HepG2 (cell line): Measurements from ENCODE around the gene RNF10. TPM values are rescaled to one million over a fixed set of nuclear protein-coding genes. Genes with fewer than 3 reads are reported as not detected.
A peak's percentile ranks its signal among the peaks of the same experiment; 100 is the strongest.

Experiments used
- NCOR1 ChIP-seq: fragments of 200-600 bp; sonication (generic); IDR thresholded peaks from 2 replicates; pipeline ENCODE4 v1.7.0; 2017; ENCODE audit warnings: antibody characterized with exemption, low read length, borderline replicate concordance
- POLR2A ChIP-seq, 2 experiments: IDR thresholded peaks; 2 replicates each; pipeline ENCODE4 v1.6.1; 2011; ENCODE audit warnings: low read depth in 2 of 2, low read length in 2 of 2, mild to moderate bottlenecking in 1 of 2, moderate library complexity in 1 of 2; ENCODE audit not compliant: insufficient read depth in 1 of 2
- REXO4 ChIP-seq: sonication (generic); formaldehyde crosslinking; IDR thresholded peaks from 2 replicates; pipeline ENCODE4 v1.8.0; 2022; ENCODE audit warnings: missing genetic modification reagents, mild to moderate bottlenecking, borderline replicate concordance
- ZIK1 ChIP-seq: sonication (generic); formaldehyde crosslinking; IDR thresholded peaks from 2 replicates; pipeline ENCODE4 v1.5.0; 2020; ENCODE audit warnings: mild to moderate bottlenecking, low read depth, missing genetic modification reagents, borderline replicate concordance
- ZNF274 ChIP-seq: sonication (generic); formaldehyde crosslinking; IDR thresholded peaks from 2 replicates; pipeline ENCODE4 v1.5.1; 2020; ENCODE audit warnings: mild to moderate bottlenecking, missing genetic modification reagents
- ZNF501 ChIP-seq: sonication (generic); formaldehyde crosslinking; IDR thresholded peaks from 2 replicates; pipeline ENCODE4 v1.5.1; 2020; ENCODE audit warnings: mild to moderate bottlenecking, moderate library complexity, missing genetic modification reagents
- ZNF775 ChIP-seq: sonication (generic); formaldehyde crosslinking; IDR thresholded peaks from 2 replicates; pipeline ENCODE4 v1.4.0; 2020; ENCODE audit warnings: missing genetic modification reagents, mild to moderate bottlenecking, moderate library complexity, borderline replicate concordance
- ZNF777 ChIP-seq: sonication (generic); formaldehyde crosslinking; IDR thresholded peaks from 2 replicates; pipeline ENCODE4 v1.4.0; 2020; ENCODE audit warnings: missing genetic modification reagents
- polyA plus RNA-seq, 8 experiments: library from polyadenylated mRNA; depleted of rRNA in 3 of 8; stranded (reverse) in 7 of 8; unstranded in 1 of 8; fragments of >200 nt; fragmentation: Illumina TruSeq in 4 of 8; extraction: Trizol in 4 of 8; gene quantifications; 2 replicates each; pipeline versions ENCODE4 v1.2.1 to v1.2.3, GENCODE V29; 2011 to 2016; ENCODE audit warnings: low read depth in 4 of 8, missing spikeins in 1 of 8, mixed read lengths in 1 of 8; ENCODE audit not compliant: insufficient read depth in 1 of 8
- total RNA-seq, 5 experiments: library from RNA; depleted of rRNA; stranded (reverse); fragments of >200 nt; fragmentation: Illumina TruSeq; extraction: Trizol; gene quantifications; 2 replicates each; pipeline ENCODE4 v1.2.3, GENCODE V29; 2016; ENCODE audit warnings: low read depth in 1 of 5
- TF ChIP-seq, protein P1 (sequence below): sonication (generic); formaldehyde crosslinking; IDR thresholded peaks from 2 replicates; pipeline ENCODE4 v1.4.0; 2020; ENCODE audit warnings: missing genetic modification reagents
- TF ChIP-seq, protein P2 (sequence below): sonication (generic); formaldehyde crosslinking; IDR thresholded peaks from 2 replicates; pipeline ENCODE4 v1.4.0; 2020; ENCODE audit warnings: mild to moderate bottlenecking, missing genetic modification reagents
- TF ChIP-seq, protein P3 (sequence below): sonication (generic); formaldehyde crosslinking; conservative IDR thresholded peaks from 2 replicates; pipeline ENCODE4 v1.4.0; 2020; ENCODE audit warnings: mild to moderate bottlenecking, missing genetic modification reagents, moderate library complexity
- TF ChIP-seq, protein P4 (sequence below): sonication (generic); formaldehyde crosslinking; IDR thresholded peaks from 2 replicates; pipeline ENCODE4 v1.5.1; 2020; ENCODE audit warnings: mild to moderate bottlenecking, missing genetic modification reagents, moderate library complexity
- TF ChIP-seq, protein P5 (sequence below): sonication (generic); formaldehyde crosslinking; IDR thresholded peaks from 2 replicates; pipeline ENCODE4 v1.8.1; 2023; ENCODE audit warnings: mild to moderate bottlenecking, inconsistent platforms, moderate library complexity, missing genetic modification reagents, borderline replicate concordance

Gene RNF10
- total and polyA plus RNA-seq, 2 of the 13 experiments (the other 11 are each of a cell fraction or from before 2014, with no cell fraction given) = 62.5 to 88.0 TPM

DNA sequence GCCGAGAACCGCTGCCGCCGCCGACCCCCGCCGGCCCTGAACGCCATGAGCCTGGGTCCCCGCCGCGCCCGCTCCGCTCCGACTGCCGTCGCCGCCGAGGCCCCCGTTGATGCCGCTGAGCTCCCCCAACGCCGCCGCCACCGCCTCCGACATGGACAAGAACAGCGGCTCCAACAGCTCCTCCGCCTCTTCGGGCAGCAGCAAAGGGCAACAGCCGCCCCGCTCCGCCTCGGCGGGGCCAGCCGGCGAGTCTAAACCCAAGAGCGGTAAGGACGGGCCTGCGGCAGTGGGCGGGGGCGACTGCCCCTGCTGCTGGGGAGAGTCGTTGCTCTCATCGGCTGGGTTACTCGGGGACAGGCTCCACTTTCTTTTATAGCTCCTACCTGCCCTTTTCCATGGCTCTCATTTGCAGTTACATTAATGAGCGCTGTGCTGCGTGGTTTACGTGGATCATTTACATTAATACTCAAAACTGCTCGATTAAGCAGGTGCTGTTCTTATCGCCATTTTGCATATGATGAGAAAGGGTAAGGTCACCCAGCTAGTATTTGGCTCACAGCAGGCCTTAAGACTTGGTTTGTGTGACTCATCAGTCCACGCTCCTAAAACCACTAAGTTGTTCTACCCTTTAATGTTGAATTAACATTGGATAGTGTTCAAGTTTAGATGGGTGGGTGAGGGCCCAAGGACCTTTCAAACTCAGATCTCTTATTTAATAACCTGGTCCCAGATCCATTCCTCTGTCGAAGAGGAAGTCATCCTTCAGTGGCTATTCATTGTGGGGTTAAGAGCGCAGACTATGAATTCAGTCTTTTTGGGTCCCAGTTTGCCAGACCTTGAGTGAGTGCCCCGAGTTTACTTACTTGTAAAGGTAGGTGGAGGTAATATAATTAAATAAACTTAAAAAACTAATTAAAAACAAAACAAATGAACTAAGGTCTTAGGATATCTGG, 823 bp downstream of the RNF10 start (continued):
- TF ChIP-seq, protein P1, sequence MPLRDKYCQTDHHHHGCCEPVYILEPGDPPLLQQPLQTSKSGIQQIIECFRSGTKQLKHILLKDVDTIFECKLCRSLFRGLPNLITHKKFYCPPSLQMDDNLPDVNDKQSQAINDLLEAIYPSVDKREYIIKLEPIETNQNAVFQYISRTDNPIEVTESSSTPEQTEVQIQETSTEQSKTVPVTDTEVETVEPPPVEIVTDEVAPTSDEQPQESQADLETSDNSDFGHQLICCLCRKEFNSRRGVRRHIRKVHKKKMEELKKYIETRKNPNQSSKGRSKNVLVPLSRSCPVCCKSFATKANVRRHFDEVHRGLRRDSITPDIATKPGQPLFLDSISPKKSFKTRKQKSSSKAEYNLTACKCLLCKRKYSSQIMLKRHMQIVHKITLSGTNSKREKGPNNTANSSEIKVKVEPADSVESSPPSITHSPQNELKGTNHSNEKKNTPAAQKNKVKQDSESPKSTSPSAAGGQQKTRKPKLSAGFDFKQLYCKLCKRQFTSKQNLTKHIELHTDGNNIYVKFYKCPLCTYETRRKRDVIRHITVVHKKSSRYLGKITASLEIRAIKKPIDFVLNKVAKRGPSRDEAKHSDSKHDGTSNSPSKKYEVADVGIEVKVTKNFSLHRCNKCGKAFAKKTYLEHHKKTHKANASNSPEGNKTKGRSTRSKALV (CRISPR knock-in tag) = no peak
- TF ChIP-seq ZNF775 (CRISPR knock-in tag) (no peak), ZNF501 (CRISPR knock-in tag) (peak; percentile 52; the same call in 1 of the 2 replicates), NCOR1 (no peak), POLR2A (IDR thresholded peaks at IDR 0.05; ENCODE audit: insufficient read depth in 1 of 2, low read depth in 2 of 2, low read length in 2 of 2) (no peak), ZNF777 (peak; percentile 25; the same call in 1 of the 2 replicates), REXO4 (CRISPR knock-in tag) (no peak), ZNF274 (CRISPR knock-in tag) (0 out of 2 replicates have a peak, but pooled peaks have one; percentile 32), ZIK1 (CRISPR knock-in tag) (no peak)
- TF ChIP-seq, protein P2, sequence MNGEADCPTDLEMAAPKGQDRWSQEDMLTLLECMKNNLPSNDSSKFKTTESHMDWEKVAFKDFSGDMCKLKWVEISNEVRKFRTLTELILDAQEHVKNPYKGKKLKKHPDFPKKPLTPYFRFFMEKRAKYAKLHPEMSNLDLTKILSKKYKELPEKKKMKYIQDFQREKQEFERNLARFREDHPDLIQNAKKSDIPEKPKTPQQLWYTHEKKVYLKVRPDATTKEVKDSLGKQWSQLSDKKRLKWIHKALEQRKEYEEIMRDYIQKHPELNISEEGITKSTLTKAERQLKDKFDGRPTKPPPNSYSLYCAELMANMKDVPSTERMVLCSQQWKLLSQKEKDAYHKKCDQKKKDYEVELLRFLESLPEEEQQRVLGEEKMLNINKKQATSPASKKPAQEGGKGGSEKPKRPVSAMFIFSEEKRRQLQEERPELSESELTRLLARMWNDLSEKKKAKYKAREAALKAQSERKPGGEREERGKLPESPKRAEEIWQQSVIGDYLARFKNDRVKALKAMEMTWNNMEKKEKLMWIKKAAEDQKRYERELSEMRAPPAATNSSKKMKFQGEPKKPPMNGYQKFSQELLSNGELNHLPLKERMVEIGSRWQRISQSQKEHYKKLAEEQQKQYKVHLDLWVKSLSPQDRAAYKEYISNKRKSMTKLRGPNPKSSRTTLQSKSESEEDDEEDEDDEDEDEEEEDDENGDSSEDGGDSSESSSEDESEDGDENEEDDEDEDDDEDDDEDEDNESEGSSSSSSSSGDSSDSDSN (CRISPR knock-in tag) = peak; percentile 78; the same call in 1 of the 2 replicates
- TF ChIP-seq, protein P3, sequence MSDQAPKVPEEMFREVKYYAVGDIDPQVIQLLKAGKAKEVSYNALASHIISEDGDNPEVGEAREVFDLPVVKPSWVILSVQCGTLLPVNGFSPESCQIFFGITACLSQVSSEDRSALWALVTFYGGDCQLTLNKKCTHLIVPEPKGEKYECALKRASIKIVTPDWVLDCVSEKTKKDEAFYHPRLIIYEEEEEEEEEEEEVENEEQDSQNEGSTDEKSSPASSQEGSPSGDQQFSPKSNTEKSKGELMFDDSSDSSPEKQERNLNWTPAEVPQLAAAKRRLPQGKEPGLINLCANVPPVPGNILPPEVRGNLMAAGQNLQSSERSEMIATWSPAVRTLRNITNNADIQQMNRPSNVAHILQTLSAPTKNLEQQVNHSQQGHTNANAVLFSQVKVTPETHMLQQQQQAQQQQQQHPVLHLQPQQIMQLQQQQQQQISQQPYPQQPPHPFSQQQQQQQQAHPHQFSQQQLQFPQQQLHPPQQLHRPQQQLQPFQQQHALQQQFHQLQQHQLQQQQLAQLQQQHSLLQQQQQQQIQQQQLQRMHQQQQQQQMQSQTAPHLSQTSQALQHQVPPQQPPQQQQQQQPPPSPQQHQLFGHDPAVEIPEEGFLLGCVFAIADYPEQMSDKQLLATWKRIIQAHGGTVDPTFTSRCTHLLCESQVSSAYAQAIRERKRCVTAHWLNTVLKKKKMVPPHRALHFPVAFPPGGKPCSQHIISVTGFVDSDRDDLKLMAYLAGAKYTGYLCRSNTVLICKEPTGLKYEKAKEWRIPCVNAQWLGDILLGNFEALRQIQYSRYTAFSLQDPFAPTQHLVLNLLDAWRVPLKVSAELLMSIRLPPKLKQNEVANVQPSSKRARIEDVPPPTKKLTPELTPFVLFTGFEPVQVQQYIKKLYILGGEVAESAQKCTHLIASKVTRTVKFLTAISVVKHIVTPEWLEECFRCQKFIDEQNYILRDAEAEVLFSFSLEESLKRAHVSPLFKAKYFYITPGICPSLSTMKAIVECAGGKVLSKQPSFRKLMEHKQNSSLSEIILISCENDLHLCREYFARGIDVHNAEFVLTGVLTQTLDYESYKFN (CRISPR knock-in tag) = no peak
- TF ChIP-seq, protein P4, sequence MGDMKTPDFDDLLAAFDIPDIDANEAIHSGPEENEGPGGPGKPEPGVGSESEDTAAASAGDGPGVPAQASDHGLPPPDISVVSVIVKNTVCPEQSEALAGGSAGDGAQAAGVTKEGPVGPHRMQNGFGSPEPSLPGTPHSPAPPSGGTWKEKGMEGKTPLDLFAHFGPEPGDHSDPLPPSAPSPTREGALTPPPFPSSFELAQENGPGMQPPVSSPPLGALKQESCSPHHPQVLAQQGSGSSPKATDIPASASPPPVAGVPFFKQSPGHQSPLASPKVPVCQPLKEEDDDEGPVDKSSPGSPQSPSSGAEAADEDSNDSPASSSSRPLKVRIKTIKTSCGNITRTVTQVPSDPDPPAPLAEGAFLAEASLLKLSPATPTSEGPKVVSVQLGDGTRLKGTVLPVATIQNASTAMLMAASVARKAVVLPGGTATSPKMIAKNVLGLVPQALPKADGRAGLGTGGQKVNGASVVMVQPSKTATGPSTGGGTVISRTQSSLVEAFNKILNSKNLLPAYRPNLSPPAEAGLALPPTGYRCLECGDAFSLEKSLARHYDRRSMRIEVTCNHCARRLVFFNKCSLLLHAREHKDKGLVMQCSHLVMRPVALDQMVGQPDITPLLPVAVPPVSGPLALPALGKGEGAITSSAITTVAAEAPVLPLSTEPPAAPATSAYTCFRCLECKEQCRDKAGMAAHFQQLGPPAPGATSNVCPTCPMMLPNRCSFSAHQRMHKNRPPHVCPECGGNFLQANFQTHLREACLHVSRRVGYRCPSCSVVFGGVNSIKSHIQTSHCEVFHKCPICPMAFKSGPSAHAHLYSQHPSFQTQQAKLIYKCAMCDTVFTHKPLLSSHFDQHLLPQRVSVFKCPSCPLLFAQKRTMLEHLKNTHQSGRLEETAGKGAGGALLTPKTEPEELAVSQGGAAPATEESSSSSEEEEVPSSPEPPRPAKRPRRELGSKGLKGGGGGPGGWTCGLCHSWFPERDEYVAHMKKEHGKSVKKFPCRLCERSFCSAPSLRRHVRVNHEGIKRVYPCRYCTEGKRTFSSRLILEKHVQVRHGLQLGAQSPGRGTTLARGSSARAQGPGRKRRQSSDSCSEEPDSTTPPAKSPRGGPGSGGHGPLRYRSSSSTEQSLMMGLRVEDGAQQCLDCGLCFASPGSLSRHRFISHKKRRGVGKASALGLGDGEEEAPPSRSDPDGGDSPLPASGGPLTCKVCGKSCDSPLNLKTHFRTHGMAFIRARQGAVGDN (CRISPR knock-in tag) = peak; percentile 81
- TF ChIP-seq, protein P5, sequence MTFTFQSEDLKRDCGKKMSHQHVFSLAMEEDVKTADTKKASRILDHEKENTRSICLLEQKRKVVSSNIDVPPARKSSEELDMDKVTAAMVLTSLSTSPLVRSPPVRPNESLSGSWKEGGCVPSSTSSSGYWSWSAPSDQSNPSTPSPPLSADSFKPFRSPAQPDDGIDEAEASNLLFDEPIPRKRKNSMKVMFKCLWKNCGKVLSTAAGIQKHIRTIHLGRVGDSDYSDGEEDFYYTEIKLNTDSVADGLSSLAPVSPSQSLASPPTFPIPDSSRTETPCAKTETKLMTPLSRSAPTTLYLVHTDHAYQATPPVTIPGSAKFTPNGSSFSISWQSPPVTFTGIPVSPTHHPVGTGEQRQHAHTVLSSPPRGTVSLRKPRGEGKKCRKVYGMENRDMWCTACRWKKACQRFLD (CRISPR knock-in tag) = no peak
